Sigmoid colon (tissue), 7 donors: Measurements from ENCODE around the gene CDK13. TPM values are rescaled to one million over a fixed set of nuclear protein-coding genes. Genes with fewer than 3 reads are reported as not detected.

Source experiments
- DNase-seq: peaks from one replicate; pipeline ENCODE4 v3.0.0-alpha.2; 2019
- H3K27ac ChIP-seq, 4 donors: fragments of 200-600 bp; sonication (generic); one replicate each; pipeline ENCODE4 v1.5.1; 2016 to 2019; ENCODE audit warnings: mild to moderate bottlenecking in 1 of 4
- H3K27me3 ChIP-seq, 3 donors: fragments of 200-600 bp; sonication (generic); one replicate each; pipeline ENCODE4 v1.5.1; 2019; ENCODE audit warnings: mild to moderate bottlenecking in 1 of 3
- H3K36me3 ChIP-seq, 4 donors: fragments of 200-600 bp; sonication (generic); one replicate each; pipeline ENCODE4 v1.5.1; 2016 to 2019
- H3K4me1 ChIP-seq, 4 donors: fragments of 200-600 bp; sonication (generic); one replicate each; pipeline ENCODE4 v1.5.1; 2017 to 2019
- H3K4me3 ChIP-seq, 4 donors: fragments of 200-600 bp; sonication (generic); one replicate each; pipeline ENCODE4 v1.5.1; 2017 to 2019; ENCODE audit warnings: mild to moderate bottlenecking in 2 of 4, moderate library complexity in 1 of 4
- H3K9me3 ChIP-seq, 4 donors: fragments of 200-600 bp in 3 of 4; sonication (generic) in 3 of 4; one replicate each; pipeline versions ENCODE4 v1.5.1 to v1.6.1; 2013 to 2019
- EP300 ChIP-seq, 4 donors: sonication (generic); formaldehyde crosslinking; IDR thresholded peaks; one replicate each; pipeline ENCODE4 v1.6.1; 2017; ENCODE audit warnings: antibody characterized with exemption in 4 of 4
- POLR2A ChIP-seq, 2 donors: fragments of 450-650 bp; IDR thresholded peaks; one replicate each; pipeline ENCODE4 v1.6.1; 2016; ENCODE audit warnings: antibody characterized with exemption in 2 of 2, mild to moderate bottlenecking in 2 of 2, moderate library complexity in 2 of 2
- POLR2AphosphoS5 ChIP-seq, 4 donors: sonication (generic); formaldehyde crosslinking; IDR thresholded peaks; one replicate each; pipeline ENCODE4 v1.6.1; 2017; ENCODE audit warnings: antibody characterized with exemption in 4 of 4
- WGBS, 2 donors: extraction: QIAGEN DNeasy Blood & Tissue Kit; methylation state at CpG; one replicate each; pipeline ENCODE4 v1.1.7; 2013; 5-methylcytosine and 5-hydroxymethylcytosine counted together
- intact Hi-C: fragments of 100-400 bp; cut with DNase I; formaldehyde crosslinking; loops from one replicate; pipeline ENCODE4 v1.15.1; 2023
- polyA plus RNA-seq, 3 donors: library from polyadenylated mRNA; stranded (reverse); fragments of 200-250 nt; gene quantifications; one replicate each; pipeline ENCODE4 v1.2.3, GENCODE V29; 2013
- total RNA-seq, 4 donors: library from RNA; depleted of rRNA; stranded (reverse); fragments of >200 nt; gene quantifications; one replicate each; pipeline ENCODE4 v1.1.0, GENCODE V29; 2016
- TF ChIP-seq, protein P1 (sequence below), 4 experiments: fragments of 450-650 bp in 3 of 4; fragments of 200-600 bp in 1 of 4; IDR thresholded peaks; one replicate each; pipeline ENCODE4 v1.5.1; 2016 to 2019; ENCODE audit warnings: antibody characterized with exemption in 4 of 4, mild to moderate bottlenecking in 3 of 4, moderate library complexity in 2 of 4
- donor health status: healthy with polysubstance abuse.
- donor health status: Bipolar disorder and iron deficiency.
- donor health status: healthy.

CDK13 gene
- total and polyA plus RNA-seq, 7 donors: 8.4 to 80.0 (median 63.8) TPM

DNA sequence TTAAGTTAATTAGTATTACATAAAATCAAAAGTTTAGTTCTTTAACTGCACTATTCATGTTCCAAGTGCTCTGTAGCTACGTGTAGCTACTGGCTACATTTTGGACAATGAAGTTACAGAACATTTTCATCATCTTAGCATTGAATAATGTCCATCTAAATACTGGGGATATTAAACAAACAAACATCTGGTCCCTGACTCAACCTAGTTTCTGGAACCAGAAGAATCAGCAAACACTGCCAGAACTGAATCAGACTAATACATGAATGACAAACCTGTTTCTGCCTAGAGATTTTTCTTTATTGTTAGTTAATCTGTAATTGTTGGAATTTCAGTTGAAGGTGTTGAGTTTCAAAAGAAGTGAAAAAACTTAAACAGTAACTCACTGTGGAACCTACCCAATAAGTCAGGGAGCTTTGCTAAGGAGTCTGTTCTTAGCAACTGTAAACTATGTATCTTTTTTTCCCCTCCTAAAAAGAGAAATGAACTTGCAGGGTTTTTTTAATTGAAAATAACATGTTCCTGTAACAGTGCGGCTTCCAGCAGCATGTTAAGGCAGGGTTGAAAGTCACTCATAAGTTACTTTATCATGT, 58.3 kb downstream of the CDK13 start:
- no peak for DNase-seq

DNA sequence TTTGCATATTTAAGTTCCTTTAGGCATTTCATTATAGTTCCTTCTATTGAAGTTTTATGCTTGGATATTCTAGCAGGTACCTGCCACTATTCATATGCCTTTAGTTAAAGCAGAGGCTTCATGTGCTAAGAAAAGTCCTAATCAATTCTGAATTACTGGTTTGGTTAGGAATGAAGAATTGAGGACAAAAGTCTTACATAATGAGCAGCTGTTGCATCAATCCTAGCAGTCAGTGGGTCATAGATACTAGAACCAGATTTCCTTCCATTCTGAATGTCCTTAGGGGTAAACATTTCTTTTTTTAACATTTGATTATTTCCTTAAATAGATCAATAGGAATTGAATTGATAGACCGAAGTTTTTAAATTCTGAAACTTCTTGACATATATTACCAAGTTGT, 59.2 kb downstream of the CDK13 start:
- WGBS, 2 donors: 96 to 98% methylated on average over 1 of the region's 1 CpG
- Histone ChIP-seq H3K27ac (no peak overlapping the region), H3K27me3 (no peaks in the 10 kb centered on the region), H3K9me3 (no peaks in the 10 kb centered on the region), H3K4me3 (no peak overlapping the region), H3K4me1 (no peaks in the 10 kb centered on the region), H3K36me3 (peaks cover 0 to 24% (median 0%) of the 10 kb centered on the region in 4 donors)
- no peak for DNase-seq
- TF ChIP-seq, protein P1, sequence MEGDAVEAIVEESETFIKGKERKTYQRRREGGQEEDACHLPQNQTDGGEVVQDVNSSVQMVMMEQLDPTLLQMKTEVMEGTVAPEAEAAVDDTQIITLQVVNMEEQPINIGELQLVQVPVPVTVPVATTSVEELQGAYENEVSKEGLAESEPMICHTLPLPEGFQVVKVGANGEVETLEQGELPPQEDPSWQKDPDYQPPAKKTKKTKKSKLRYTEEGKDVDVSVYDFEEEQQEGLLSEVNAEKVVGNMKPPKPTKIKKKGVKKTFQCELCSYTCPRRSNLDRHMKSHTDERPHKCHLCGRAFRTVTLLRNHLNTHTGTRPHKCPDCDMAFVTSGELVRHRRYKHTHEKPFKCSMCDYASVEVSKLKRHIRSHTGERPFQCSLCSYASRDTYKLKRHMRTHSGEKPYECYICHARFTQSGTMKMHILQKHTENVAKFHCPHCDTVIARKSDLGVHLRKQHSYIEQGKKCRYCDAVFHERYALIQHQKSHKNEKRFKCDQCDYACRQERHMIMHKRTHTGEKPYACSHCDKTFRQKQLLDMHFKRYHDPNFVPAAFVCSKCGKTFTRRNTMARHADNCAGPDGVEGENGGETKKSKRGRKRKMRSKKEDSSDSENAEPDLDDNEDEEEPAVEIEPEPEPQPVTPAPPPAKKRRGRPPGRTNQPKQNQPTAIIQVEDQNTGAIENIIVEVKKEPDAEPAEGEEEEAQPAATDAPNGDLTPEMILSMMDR (IDR thresholded peaks at IDR 0.05): no peak
- no peak for TF ChIP-seq EP300 (IDR thresholded peaks at IDR 0.05)
- no peak for TF ChIP-seq POLR2AphosphoS5 (IDR thresholded peaks at IDR 0.05)
- intact Hi-C loops: no loop called here

More for the DNA sequence above, 58.3 kb downstream of the CDK13 start:
- H3K9me3 ChIP-seq: no peaks in the 10 kb centered on the region
- no peaks in the 10 kb centered on the region for H3K4me1 ChIP-seq
- WGBS, 2 donors: 81 to 84% methylated on average over 2 of the region's 2 CpGs
- H3K27ac ChIP-seq: no peak overlapping the region
- no peak overlapping the region for H3K4me3 ChIP-seq
- peaks cover 0 to 29% (median 0%) of the 10 kb centered on the region in 4 donors for H3K36me3 ChIP-seq
- TF ChIP-seq POLR2AphosphoS5 (IDR thresholded peaks at IDR 0.05) (no peak), EP300 (IDR thresholded peaks at IDR 0.05) (no peak), POLR2A (IDR thresholded peaks at IDR 0.05) (no peak)
- TF ChIP-seq, protein P1 (IDR thresholded peaks at IDR 0.05): no peak
- intact Hi-C loops: no loop called here
- no peaks in the 10 kb centered on the region for H3K27me3 ChIP-seq

DNA sequence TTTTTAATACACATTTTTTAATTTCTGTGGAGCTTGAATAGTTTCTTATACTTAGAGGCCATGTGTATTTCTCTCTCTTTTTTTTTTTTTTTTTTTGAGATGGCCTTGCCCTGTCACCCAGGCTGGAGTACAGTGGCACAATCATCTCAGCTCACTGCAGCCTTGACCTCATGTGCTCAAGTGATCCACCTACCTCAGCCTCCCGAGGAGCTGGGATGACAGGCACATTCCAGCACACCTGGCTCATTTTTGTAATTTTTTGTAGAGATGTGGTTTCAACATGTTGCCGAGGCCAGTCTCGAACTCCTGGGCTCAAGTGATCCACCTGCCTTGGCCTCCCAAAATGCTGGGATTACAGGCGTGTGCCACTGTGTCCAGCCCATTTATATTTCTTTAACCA, 64.3 kb downstream of the CDK13 start:
- TF ChIP-seq POLR2A (IDR thresholded peaks at IDR 0.05) (no peak), POLR2AphosphoS5 (IDR thresholded peaks at IDR 0.05) (no peak), EP300 (IDR thresholded peaks at IDR 0.05) (no peak)
- TF ChIP-seq, protein P1 (IDR thresholded peaks at IDR 0.05): no peak
- H3K36me3 ChIP-seq: peaks cover 0 to 33% (median 0%) of the 10 kb centered on the region in 4 donors
- WGBS, 2 donors: 93% methylated on average over 4 of the region's 4 CpGs
- H3K4me3 ChIP-seq: no peak overlapping the region
- H3K27ac ChIP-seq: no peak overlapping the region
- intact Hi-C loops: no loop called here
- no peaks in the 10 kb centered on the region for H3K27me3 ChIP-seq
- no peaks in the 10 kb centered on the region for H3K9me3 ChIP-seq
- H3K4me1 ChIP-seq: peaks cover 0 to 12% (median 9%) of the 10 kb centered on the region in 4 donors
- DNase-seq: no peak

DNA sequence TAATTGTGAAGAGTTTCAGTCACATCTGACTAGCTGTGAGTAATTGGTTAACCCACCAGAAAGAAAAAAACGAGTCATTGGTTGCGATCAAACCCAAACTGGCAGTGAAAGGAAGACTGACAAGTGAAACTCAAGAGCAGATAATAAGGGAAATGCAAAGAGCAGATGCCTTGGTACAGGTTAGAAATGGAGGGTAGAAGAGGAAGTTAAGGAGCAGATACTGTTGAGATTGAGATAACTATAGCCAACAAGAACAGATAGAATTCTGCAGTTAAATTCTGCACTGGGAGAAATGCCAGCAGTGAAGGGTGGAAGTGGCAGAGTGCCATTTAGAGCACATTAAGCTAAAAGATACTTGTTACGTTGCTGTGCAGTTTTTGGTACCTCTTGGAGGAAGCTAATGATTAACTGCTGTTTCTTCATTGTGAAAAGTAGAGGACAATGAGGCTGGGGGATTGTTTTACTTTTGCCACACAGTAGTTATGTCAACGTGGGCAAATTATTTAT, 65.8 kb downstream of the CDK13 start:
- intact Hi-C loops: no loop called here
- Histone ChIP-seq H3K4me1 (peaks cover 0 to 12% (median 9%) of the 10 kb centered on the region in 4 donors), H3K4me3 (no peak overlapping the region), H3K27ac (no peak overlapping the region), H3K27me3 (no peaks in the 10 kb centered on the region), H3K9me3 (no peaks in the 10 kb centered on the region), H3K36me3 (peaks cover 0 to 21% (median 0%) of the 10 kb centered on the region in 4 donors)
- no peak for TF ChIP-seq POLR2AphosphoS5 (IDR thresholded peaks at IDR 0.05)
- TF ChIP-seq, protein P1 (IDR thresholded peaks at IDR 0.05): no peak
- no peak for TF ChIP-seq EP300 (IDR thresholded peaks at IDR 0.05)
- TF ChIP-seq POLR2A (IDR thresholded peaks at IDR 0.05): no peak
- 9 to 20% methylated on average over 4 of the region's 4 CpGs for WGBS, 2 donors
- no peak for DNase-seq
